Right renal pelvis (tissue), 4 donors: Measurements from ENCODE around the gene MTM1. TPM values are rescaled to one million over a fixed set of nuclear protein-coding genes. Genes with fewer than 3 reads are reported as not detected.

ENCODE experiments used
- DNase-seq, 4 donors: peaks; one replicate each; pipeline ENCODE4 v3.0.0-alpha.2; 2013; ENCODE audit warnings: low read depth in 4 of 4, low spot score in 3 of 4, missing footprints in 1 of 4
- polyA plus RNA-seq, 4 donors: library from polyadenylated mRNA; unstranded; fragments of 120-200 nt; gene quantifications; one replicate each; pipeline ENCODE4 v1.2.1, GENCODE V29; 2013; ENCODE audit not compliant: insufficient read length in 4 of 4

MTM1 gene
- polyA plus RNA-seq, 4 donors: 11.0 to 15.5 (median 13.8) TPM

- DNase-seq: no peak
These were observed 20.2 kb upstream of the MTM1 start for GRCh38 chrX:150548251-150548650.

- DNase-seq: no peak
These were observed 19.7 kb upstream of the MTM1 start for GRCh38 chrX:150548684-150549083.

GRCh38 chrX:150551963-150552362 is 16.5 kb upstream of the MTM1 start:
- DNase-seq: no peak

- no peak for DNase-seq
These were observed 10.0 kb upstream of the MTM1 start for GRCh38 chrX:150558424-150558823.

- no peak for DNase-seq
These were observed 3.6 kb upstream of the MTM1 start for GRCh38 chrX:150564838-150565237.

GRCh38 chrX:150565551-150565950 is 2.9 kb upstream of the MTM1 start:
- DNase-seq: no peak

GRCh38 chrX:150566734-150567182 is 1.7 kb upstream of the MTM1 start:
- DNase-seq: no peak

GRCh38 chrX:150567645-150568319 is 639 bp upstream of the MTM1 start:
- no peak for DNase-seq

GRCh38 chrX:150569155-150569477 is 695 bp downstream of the MTM1 start:
- DNase-seq: no peak

- no peak for DNase-seq
These were observed 2.1 kb downstream of the MTM1 start for GRCh38 chrX:150570512-150570911.

GRCh38 chrX:150572206-150572605 is 3.8 kb downstream of the MTM1 start:
- DNase-seq: no peak

GRCh38 chrX:150573106-150573505 is 4.7 kb downstream of the MTM1 start:
- DNase-seq: no peak

GRCh38 chrX:150573702-150574101 is 5.3 kb downstream of the MTM1 start:
- DNase-seq: no peak

- DNase-seq: no peak
These were observed 6.4 kb downstream of the MTM1 start for GRCh38 chrX:150574559-150575418.

GRCh38 chrX:150575419-150575814 is 7.0 kb downstream of the MTM1 start:
- no peak for DNase-seq

GRCh38 chrX:150577174-150577573 is 8.8 kb downstream of the MTM1 start:
- DNase-seq: no peak

- no peak for DNase-seq
These were observed 12.8 kb downstream of the MTM1 start for GRCh38 chrX:150581093-150581775.

- DNase-seq: no peak
These were observed 14.0 kb downstream of the MTM1 start for GRCh38 chrX:150582338-150582948.

GRCh38 chrX:150587585-150588503 is 19.4 kb downstream of the MTM1 start:
- no peak for DNase-seq

- DNase-seq: no peak
These were observed 26.2 kb downstream of the MTM1 start for GRCh38 chrX:150594584-150594983.
